Body of pancreas (tissue), 4 donors: ENCODE measurements around the gene YBX3.

ENCODE experiments used
- CTCF ChIP-seq, 7 experiments: fragments of 450-650 bp in 4 of 7; fragments of 200-600 bp in 3 of 7; sonication (generic) in 3 of 7; IDR thresholded peaks; one replicate each; pipeline ENCODE4 v1.5.1; 2016 to 2019; ENCODE audit warnings: antibody characterized with exemption in 7 of 7
- POLR2A ChIP-seq, 3 donors: fragments of 450-650 bp; IDR thresholded peaks; one replicate each; pipeline ENCODE4 v1.6.1; 2016; ENCODE audit warnings: antibody characterized with exemption in 3 of 3, mild to moderate bottlenecking in 2 of 3

DNA sequence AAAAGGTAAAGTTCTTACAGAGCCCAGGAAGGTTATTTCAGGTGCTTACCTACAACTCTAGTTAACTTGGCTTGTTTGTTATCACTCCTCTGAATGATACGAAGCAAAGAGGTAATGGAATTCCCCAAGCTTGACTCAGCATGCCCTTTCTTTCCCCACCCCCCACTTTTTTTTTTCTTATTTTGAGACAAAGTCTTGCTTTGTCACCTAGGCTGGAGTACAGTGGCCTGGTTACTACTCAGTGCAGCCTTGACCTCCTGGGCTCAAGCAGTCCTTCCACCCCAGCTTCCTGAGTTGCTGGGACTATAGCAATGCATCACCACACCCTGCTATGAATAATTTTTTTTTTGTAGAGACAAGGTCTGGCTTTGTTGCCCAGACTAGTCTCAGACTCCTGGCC is 17.1 kb upstream of the YBX3 start:
- TF ChIP-seq CTCF (IDR thresholded peaks at IDR 0.05) (no peak), POLR2A (IDR thresholded peaks at IDR 0.05) (no peak)
